Lung (tissue), 12 donors: ENCODE data around the gene IPO9. TPM values are rescaled to one million over a fixed set of nuclear protein-coding genes. Genes with fewer than 3 reads are reported as not detected.

Experiments used
- ATAC-seq: fragments of 200-7000 bp; cut with Tn5 transposase; one replicate; pipeline ENCODE4 v1.9.1; 2020; ENCODE audit warnings: moderate number of reproducible peaks; ENCODE audit not compliant: insufficient read depth, low FRiP score
- DNase-seq, 3 donors: peaks; one replicate each; pipeline ENCODE4 v3.0.0-alpha.2; 2013 to 2017
- H3K27ac ChIP-seq, 2 donors: one replicate each; pipeline ENCODE4 v1.5.1; 2013; ENCODE audit warnings: mild to moderate bottlenecking in 2 of 2, moderate library complexity in 2 of 2, control low read depth in 1 of 2, inconsistent platforms in 1 of 2, low read depth in 1 of 2, low read length in 1 of 2
- H3K27me3 ChIP-seq, 3 donors: one replicate each; pipeline ENCODE4 v1.5.1; 2013; ENCODE audit warnings: low read length in 2 of 3; ENCODE audit not compliant: control insufficient read depth in 3 of 3, insufficient read depth in 3 of 3
- H3K36me3 ChIP-seq, 4 donors: one replicate each; pipeline ENCODE4 v1.5.1; 2013; ENCODE audit warnings: low read length in 4 of 4, mild to moderate bottlenecking in 1 of 4, moderate library complexity in 1 of 4; ENCODE audit not compliant: control insufficient read depth in 4 of 4, insufficient read depth in 4 of 4
- H3K4me1 ChIP-seq, 5 donors: one replicate each; pipeline ENCODE4 v1.5.1; 2013; ENCODE audit warnings: low read length in 5 of 5, mild to moderate bottlenecking in 2 of 5, moderate library complexity in 1 of 5; ENCODE audit not compliant: control insufficient read depth in 5 of 5, insufficient read depth in 5 of 5
- H3K4me3 ChIP-seq: one replicate; pipeline ENCODE4 v1.5.1; 2013; ENCODE audit warnings: mild to moderate bottlenecking, control low read depth, moderate library complexity
- H3K9ac ChIP-seq, 2 donors: one replicate each; pipeline ENCODE4 v1.5.1; 2013; ENCODE audit warnings: low read length in 2 of 2, control low read depth in 1 of 2; ENCODE audit not compliant: insufficient read depth in 1 of 2
- H3K9me3 ChIP-seq, 4 donors: one replicate each; pipeline ENCODE4 v1.5.1; 2013; ENCODE audit warnings: low read length in 3 of 4, mild to moderate bottlenecking in 1 of 4, moderate library complexity in 1 of 4; ENCODE audit not compliant: control insufficient read depth in 4 of 4, insufficient read depth in 3 of 4
- WGBS, 2 donors: extraction: QIAGEN DNeasy Blood & Tissue Kit; methylation state at CpG; one replicate each; pipeline ENCODE4 v1.1.7; 2013; 5-methylcytosine and 5-hydroxymethylcytosine counted together
- polyA plus RNA-seq, 2 donors: library from polyadenylated mRNA; stranded (reverse); fragments of 200-250 nt; gene quantifications; one replicate each; pipeline ENCODE4 v1.2.1, GENCODE V29; 2013
- total RNA-seq, 2 donors: library from RNA; depleted of rRNA in 1 of 2; stranded (reverse); fragments of >200 nt in 1 of 2; gene quantifications; one replicate each; pipeline ENCODE4 v1.2.1, GENCODE V29; 2014 to 2021
- TF ChIP-seq, protein P1 (sequence below): IDR thresholded peaks from 2 replicates; pipeline ENCODE4 v1.5.1; 2012; ENCODE audit warnings: mild to moderate bottlenecking; ENCODE audit errors: control extremely low read depth, extremely low read depth
- donor health status: control.
- donor health status: control.
- donor health status: Bipolar disorder and iron deficiency.
- donor health status: healthy.
- donor health status: DM: yes; HTN: yes; CAD: no.

IPO9 gene
- total and polyA plus RNA-seq, 4 donors, result 16.7 to 52.3 (median 30.8) TPM

DNA sequence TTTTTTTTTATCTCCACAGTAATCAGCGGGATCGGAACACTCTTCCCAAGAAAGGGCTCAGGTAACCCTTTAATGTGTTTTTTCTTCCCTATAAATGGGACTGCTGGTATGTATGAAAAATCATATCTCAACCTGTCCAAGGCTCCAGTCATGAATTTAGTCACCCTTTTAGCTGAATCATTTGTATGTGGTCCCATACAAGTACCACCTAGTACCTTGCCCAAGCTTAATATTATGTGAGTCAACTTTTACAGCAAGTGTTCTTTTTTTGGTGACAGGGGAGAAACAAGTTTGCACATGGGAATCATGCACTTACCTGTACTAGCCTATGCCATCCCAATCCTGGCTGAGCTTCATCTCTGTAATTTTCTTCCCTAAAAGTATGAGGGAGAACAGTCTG, 43.7 kb upstream of the IPO9 start:
- peaks cover 16 to 60% (median 37%) of the 10 kb centered on the region in 4 donors for H3K36me3 ChIP-seq
- no peak for ATAC-seq
- no peaks in the 10 kb centered on the region for H3K9me3 ChIP-seq

DNA sequence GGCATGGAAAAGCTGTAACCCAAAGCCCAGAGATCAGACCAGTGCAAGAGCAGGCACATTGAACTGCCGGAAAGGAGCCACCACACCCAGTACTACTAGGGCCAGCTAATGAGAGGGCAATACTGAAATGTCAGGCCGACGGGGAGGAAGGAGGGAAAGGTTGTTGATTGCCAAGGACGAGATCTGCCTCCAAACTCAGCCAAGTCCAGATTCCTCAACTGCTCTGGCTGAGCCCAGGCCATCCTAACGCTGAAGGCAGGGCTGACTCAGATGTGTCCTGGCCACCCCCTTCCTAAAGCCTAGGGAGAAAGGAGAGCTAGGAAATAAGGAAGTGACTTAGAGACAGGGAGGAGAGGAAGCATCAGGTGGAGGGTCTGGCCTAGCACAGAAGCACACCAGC, 42.1 kb upstream of the IPO9 start:
- H3K27me3 ChIP-seq, result no peaks in the 10 kb centered on the region
- no peaks in the 10 kb centered on the region for H3K9me3 ChIP-seq
- WGBS, 2 donors, result 77 to 81% methylated on average over 5 of the region's 5 CpGs
- H3K4me3 ChIP-seq, result no peak overlapping the region
- TF ChIP-seq, protein P1, sequence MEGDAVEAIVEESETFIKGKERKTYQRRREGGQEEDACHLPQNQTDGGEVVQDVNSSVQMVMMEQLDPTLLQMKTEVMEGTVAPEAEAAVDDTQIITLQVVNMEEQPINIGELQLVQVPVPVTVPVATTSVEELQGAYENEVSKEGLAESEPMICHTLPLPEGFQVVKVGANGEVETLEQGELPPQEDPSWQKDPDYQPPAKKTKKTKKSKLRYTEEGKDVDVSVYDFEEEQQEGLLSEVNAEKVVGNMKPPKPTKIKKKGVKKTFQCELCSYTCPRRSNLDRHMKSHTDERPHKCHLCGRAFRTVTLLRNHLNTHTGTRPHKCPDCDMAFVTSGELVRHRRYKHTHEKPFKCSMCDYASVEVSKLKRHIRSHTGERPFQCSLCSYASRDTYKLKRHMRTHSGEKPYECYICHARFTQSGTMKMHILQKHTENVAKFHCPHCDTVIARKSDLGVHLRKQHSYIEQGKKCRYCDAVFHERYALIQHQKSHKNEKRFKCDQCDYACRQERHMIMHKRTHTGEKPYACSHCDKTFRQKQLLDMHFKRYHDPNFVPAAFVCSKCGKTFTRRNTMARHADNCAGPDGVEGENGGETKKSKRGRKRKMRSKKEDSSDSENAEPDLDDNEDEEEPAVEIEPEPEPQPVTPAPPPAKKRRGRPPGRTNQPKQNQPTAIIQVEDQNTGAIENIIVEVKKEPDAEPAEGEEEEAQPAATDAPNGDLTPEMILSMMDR, result no peak
- peaks cover 16 to 55% (median 35%) of the 10 kb centered on the region in 4 donors for H3K36me3 ChIP-seq
- peaks cover 4 to 20% (median 11%) of the 10 kb centered on the region in 5 donors for H3K4me1 ChIP-seq
- H3K27ac ChIP-seq, result peak overlapping the region; percentile 6 to 64
- peak; percentile 33 for ATAC-seq
- DNase-seq, result no peak
- H3K9ac ChIP-seq, result no peak overlapping the region

More for the DNA sequence above, 43.7 kb upstream of the IPO9 start:
- Histone ChIP-seq H3K4me3 (no peak overlapping the region), H3K27ac (no peak overlapping the region), H3K4me1 (peaks cover 3 to 13% (median 4%) of the 10 kb centered on the region in 5 donors), H3K9ac (no peak overlapping the region), H3K27me3 (no peaks in the 10 kb centered on the region)
- TF ChIP-seq, protein P1, result no peak
- 92 to 98% methylated on average over 2 of the region's 2 CpGs for WGBS, 2 donors
- no peak for DNase-seq

DNA sequence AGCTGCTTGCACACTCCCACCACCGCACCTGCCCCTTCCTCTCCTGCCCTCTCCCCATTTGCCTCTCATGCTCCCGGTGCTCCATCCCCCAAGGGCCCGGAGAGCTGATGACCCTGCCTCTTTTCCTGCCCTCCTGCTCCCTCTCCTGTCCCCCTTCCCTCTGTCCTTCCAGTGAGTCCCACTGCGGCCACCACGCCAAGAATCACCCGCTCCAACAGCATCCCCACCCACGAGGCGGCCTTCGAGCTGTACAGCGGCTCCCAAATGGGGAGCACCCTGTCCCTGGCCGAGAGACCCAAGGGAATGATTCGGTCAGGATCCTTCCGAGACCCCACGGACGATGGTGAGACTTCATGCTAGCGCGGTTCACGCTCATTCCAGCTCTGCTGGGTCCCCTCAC, 40.7 kb upstream of the IPO9 start:
- Histone ChIP-seq H3K9me3 (no peaks in the 10 kb centered on the region), H3K4me3 (no peak overlapping the region), H3K36me3 (peaks cover 9 to 42% (median 24%) of the 10 kb centered on the region in 4 donors), H3K9ac (no peak overlapping the region), H3K4me1 (peaks cover 6 to 30% (median 21%) of the 10 kb centered on the region in 5 donors), H3K27me3 (no peaks in the 10 kb centered on the region), H3K27ac (peak overlapping the region in 1 of 2 donors; percentile 38)
- TF ChIP-seq, protein P1, result no peak
- 97% methylated on average over 18 of the region's 18 CpGs for WGBS, 2 donors
- ATAC-seq, result no peak
- no peak for DNase-seq

DNA sequence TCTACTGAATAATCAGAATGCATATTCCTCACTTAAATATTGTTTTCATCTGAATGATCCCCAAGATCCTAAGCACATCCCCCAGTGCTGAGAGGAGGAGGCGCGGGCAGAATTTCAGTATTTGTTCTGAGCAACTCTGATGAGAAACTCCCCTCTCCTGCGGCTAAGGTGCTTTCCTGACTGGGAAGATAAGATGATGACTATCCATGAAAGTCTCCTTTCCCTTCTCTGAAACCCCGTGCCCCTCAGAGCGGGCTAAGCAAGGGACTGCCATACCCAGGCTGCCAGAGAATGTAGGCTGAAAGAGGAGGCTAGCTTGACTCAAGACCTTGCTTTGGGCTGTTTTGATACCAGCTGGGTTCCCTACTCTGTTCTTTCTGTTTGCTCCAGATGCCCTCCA, 39.7 kb upstream of the IPO9 start:
- Histone ChIP-seq H3K27ac (peak overlapping the region in 1 of 2 donors; percentile 75), H3K9ac (no peak overlapping the region), H3K4me1 (peaks cover 6 to 30% (median 21%) of the 10 kb centered on the region in 5 donors), H3K27me3 (no peaks in the 10 kb centered on the region), H3K36me3 (peaks cover 9 to 33% (median 22%) of the 10 kb centered on the region in 4 donors), H3K4me3 (no peak overlapping the region), H3K9me3 (no peaks in the 10 kb centered on the region)
- ATAC-seq (no peak), DNase-seq (no peak)
- 95 to 99% methylated on average over 5 of the region's 5 CpGs for WGBS, 2 donors
- TF ChIP-seq, protein P1, result no peak
